Muscle of leg (tissue), 11 donors: ENCODE data around the gene AKAP3. TPM values are rescaled to one million over a fixed set of nuclear protein-coding genes. Genes with fewer than 3 reads are reported as not detected.

ENCODE experiments used
- DNase-seq: peaks from one replicate; pipeline ENCODE4 v3.0.0; 2013
- H3K27ac ChIP-seq: one replicate; pipeline ENCODE4 v1.5.1; 2013; ENCODE audit warnings: mild to moderate bottlenecking, low read length, control low read depth
- H3K27me3 ChIP-seq: one replicate; pipeline ENCODE4 v1.6.1; 2013; ENCODE audit warnings: low read length; ENCODE audit not compliant: control insufficient read depth, insufficient read depth
- H3K36me3 ChIP-seq: one replicate; pipeline ENCODE4 v1.6.1; 2013; ENCODE audit warnings: low read length; ENCODE audit not compliant: control insufficient read depth, insufficient read depth
- H3K4me1 ChIP-seq: one replicate; pipeline ENCODE4 v1.6.1; 2013; ENCODE audit warnings: low read length; ENCODE audit not compliant: control insufficient read depth, insufficient read depth
- H3K4me3 ChIP-seq: one replicate; pipeline ENCODE4 v1.5.1; 2013; ENCODE audit warnings: low read length, control low read depth
- H3K9me3 ChIP-seq: replicated peaks from 2 replicates; pipeline ENCODE4 v1.6.1; 2013; ENCODE audit warnings: low read depth, low read length; ENCODE audit not compliant: control insufficient read depth
- WGBS: methylation state at CpG from one replicate; pipeline ENCODE4 v1.1.5; 2013; ENCODE audit warnings: missing lambda C conversion rate; ENCODE audit not compliant: insufficient coverage; 5-methylcytosine and 5-hydroxymethylcytosine counted together
- polyA plus RNA-seq, 8 donors: library from polyadenylated mRNA; unstranded; fragments of 120-200 nt; gene quantifications; one replicate each; pipeline versions ENCODE4 v1.2.1 to v1.2.3, GENCODE V29; 2013; ENCODE audit warnings: inconsistent platforms in 1 of 8, low replicate concordance in 1 of 8; ENCODE audit not compliant: insufficient read length in 8 of 8, insufficient read depth in 1 of 8
- total RNA-seq: library from RNA; stranded (reverse); fragments of 120-200 nt; gene quantifications from one replicate; pipeline ENCODE4 v1.2.4, GENCODE V29; 2013

The AKAP3 gene
- total and polyA plus RNA-seq, 9 donors, result 0.35 to 1.1 (median 0.76) TPM

DNA sequence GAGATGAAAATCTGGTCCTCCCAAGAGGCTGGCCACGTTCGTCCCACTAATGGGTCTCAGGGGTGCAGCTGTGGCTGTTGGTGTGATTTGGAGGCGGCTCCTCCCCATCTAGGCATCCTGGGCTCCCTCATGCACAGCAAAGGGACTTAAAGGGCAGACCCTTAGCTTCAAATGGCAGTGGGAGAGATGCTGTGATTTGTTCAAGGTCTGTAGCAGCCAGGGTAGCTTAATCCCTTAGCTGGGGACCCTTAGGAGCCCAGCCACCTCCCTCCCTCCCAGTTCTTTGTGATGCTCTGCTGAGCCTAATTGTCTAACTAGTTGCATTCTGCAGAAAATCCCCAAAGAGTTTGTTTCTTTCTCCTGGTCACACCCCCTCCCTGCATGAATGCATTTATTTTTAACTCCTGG, 68.6 kb downstream of the AKAP3 start:
- peaks cover 2% of the 10 kb centered on the region for H3K27me3 ChIP-seq
- no peaks in the 10 kb centered on the region for H3K9me3 ChIP-seq
- peaks cover 4% of the 10 kb centered on the region for H3K4me1 ChIP-seq
- DNase-seq, result no peak
- no peak overlapping the region for H3K4me3 ChIP-seq
- 58% methylated on average over 2 of the region's 3 CpGs for WGBS
- H3K36me3 ChIP-seq, result no peaks in the 10 kb centered on the region
- H3K27ac ChIP-seq, result no peak overlapping the region

DNA sequence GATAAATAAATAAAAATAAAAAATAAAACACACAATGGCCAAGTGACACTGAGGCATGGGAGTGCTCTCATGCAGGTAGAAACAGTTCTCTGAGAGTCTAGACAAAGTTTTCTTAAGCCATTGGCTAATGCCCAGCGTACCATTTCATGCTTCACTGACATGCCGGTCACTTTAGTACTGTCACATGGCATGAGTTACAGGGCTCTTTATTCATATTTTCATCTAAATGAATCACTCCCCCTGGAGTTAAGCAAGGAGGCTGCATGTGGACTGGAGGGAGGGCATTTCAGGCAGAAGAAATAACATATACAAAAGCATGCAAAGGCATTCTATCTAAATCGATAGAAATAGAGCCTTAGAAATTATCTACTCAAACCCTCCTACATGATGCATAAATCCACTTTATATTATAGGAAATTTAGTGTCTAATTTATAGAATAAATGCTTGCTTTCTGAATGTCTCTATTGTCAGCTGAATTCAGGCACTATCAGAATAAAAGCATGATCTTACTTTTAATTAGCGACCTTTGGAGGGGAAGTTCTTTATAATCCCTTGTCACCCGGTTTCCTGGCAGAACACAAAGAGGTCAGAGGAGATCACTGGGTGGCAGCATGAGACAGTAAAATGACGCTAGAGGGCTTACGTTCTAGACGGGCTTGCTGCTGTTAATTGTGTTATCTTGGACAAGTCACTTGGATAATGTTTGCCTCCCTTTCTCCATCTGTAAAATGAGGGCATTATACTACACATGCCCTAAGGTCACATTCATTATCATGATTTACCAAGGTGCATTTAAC, 69.3 kb downstream of the AKAP3 start:
- Histone ChIP-seq H3K9me3 (no peaks in the 10 kb centered on the region), H3K27ac (no peak overlapping the region), H3K36me3 (no peaks in the 10 kb centered on the region), H3K4me3 (no peak overlapping the region), H3K27me3 (peaks cover 2% of the 10 kb centered on the region), H3K4me1 (peaks cover 4% of the 10 kb centered on the region)
- peak; percentile 47 for DNase-seq
- WGBS, result 80% methylated on average over 1 of the region's 8 CpGs

DNA sequence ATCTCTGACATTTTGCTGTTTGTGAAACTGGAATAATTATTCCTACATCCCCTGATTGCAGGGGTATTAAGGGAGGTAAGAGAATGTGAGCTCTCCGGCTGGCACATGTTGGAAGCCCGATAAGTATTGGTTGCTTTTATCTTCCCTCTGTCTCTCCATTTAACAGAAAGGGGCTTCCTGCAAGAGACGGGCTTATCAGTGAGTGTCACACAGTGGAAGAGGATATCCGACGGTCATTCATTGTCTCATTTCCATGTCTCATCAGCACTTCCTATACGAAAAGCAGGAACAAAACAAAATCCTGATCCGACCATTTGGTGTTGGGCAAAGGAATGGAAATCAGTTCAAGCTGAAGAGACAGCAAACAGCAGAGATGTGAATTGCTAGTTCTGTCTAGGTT, 76.2 kb downstream of the AKAP3 start:
- Histone ChIP-seq H3K27ac (no peak overlapping the region), H3K4me3 (no peak overlapping the region), H3K9me3 (no peaks in the 10 kb centered on the region), H3K36me3 (no peaks in the 10 kb centered on the region), H3K4me1 (no peaks in the 10 kb centered on the region), H3K27me3 (no peaks in the 10 kb centered on the region)
- peak; percentile 19 for DNase-seq
- 100% methylated on average over 3 of the region's 7 CpGs for WGBS

DNA sequence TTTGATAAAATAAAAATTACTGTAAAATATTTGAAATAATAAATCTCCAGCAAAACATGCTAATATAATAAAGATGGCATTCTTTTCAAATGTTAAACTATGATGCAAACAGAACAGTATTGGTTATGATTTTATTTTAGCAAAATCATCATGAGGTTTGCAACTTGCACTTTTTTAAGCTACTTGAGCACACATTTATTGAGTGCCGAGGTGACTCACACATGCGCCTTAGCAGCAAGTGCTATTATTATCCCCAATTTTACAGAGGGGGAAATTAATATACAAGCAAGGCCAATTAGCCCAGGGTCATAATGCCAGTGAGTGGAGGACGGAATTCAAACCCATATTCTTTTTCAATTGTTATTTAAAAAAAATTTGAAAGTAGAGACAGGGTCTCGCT, 79.6 kb downstream of the AKAP3 start:
- no peaks in the 10 kb centered on the region for H3K4me1 ChIP-seq
- no peak overlapping the region for H3K27ac ChIP-seq
- no peaks in the 10 kb centered on the region for H3K9me3 ChIP-seq
- no peaks in the 10 kb centered on the region for H3K27me3 ChIP-seq
- H3K36me3 ChIP-seq, result no peaks in the 10 kb centered on the region
- no peak for DNase-seq
- no CpG with 5 or more reads among the region's 4 CpGs for WGBS
- H3K4me3 ChIP-seq, result no peak overlapping the region

DNA sequence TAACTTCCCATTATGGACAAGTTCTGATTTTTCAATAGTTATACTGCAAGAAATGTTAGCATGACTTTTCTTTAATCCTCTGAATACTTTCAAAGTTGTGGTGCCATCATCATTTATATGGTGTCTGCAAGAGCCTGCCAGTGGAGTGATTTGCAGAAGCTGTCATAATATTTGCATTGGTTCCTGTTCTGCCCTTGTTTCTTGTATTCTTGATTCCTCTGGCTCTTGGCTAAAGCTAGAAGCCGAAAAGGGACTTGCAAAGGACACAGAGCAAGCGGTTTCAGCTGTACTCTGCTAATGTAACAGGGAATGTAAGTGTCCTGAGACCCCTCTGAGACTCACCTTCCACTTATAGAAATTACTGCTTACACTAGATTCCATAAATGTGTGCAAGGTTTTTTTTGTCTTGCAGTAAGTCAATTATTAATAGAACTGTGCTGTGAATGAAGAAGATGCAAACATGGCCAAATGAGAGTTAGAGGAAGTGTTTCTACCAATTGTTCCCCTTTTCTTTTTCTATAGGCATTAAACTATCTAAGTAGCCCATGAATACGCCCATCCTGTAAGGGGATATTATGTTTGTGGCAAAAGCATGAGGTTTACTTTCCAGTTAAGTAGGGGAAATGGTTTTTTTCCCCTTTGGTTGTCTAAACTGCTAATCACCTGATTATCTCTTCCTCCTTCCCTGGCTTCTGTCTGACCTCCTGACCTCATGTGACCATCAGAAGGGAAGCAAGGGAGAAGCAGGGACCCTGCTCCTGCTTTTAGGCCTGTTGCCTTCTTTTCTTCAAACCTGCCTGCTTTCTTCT, 81.6 kb downstream of the AKAP3 start:
- H3K4me1 ChIP-seq, result peaks cover 1% of the 10 kb centered on the region
- peak; percentile 75 for DNase-seq
- H3K27me3 ChIP-seq, result no peaks in the 10 kb centered on the region
- H3K4me3 ChIP-seq, result no peak overlapping the region
- no peaks in the 10 kb centered on the region for H3K36me3 ChIP-seq
- H3K9me3 ChIP-seq, result no peaks in the 10 kb centered on the region
- WGBS, result 60% methylated on average over 1 of the region's 3 CpGs
- H3K27ac ChIP-seq, result peak overlapping the region; percentile 38

DNA sequence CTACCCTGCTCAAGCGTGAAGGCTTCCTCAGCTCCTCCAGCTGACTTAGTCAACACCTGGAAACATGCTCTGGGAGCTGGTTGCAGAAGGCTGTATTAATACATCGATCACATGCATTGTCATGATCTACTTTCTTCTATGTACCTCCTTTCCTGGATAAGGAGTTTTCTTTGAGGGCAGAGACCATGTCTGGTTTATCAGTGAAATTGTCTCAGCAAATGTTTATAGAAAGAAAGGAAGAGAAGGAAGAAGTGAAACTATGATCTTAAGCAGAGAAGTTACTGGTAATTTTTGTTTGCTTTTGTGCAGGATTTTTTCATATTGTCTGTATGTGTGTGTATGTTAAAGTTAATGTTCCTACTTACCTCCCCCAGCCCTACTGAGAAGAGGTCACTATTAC, 82.4 kb downstream of the AKAP3 start:
- Histone ChIP-seq H3K4me1 (peaks cover 8% of the 10 kb centered on the region), H3K4me3 (no peak overlapping the region), H3K9me3 (no peaks in the 10 kb centered on the region), H3K27me3 (no peaks in the 10 kb centered on the region), H3K36me3 (no peaks in the 10 kb centered on the region), H3K27ac (no peak overlapping the region)
- WGBS, result no CpG with 5 or more reads among the region's 2 CpGs
- DNase-seq, result no peak

Other genes starting within 250 kb of the AKAP3 start
- 24.7 TPM for gene FGF6, start 203.2 kb downstream of the AKAP3 start, total RNA-seq
- gene FGF6, start 203.2 kb downstream of the AKAP3 start, polyA plus RNA-seq, result 10 to 100 TPM; 18.3 to 54.4 (median 30.2) TPM
- gene RAD51AP1, start 110.2 kb downstream of the AKAP3 start, total RNA-seq, result 10.7 TPM
- 10 to 100 TPM in 7 of 8 donors, 1 to 10 TPM in 1; 9.3 to 19.3 (median 12.0) TPM for gene RAD51AP1, start 110.2 kb downstream of the AKAP3 start, polyA plus RNA-seq
- gene DYRK4, start 86.8 kb downstream of the AKAP3 start, total RNA-seq, result 30.4 TPM
- gene DYRK4, start 86.8 kb downstream of the AKAP3 start, polyA plus RNA-seq, result 10 to 100 TPM; 13.5 to 22.8 (median 16.1) TPM
- 112 TPM for gene NDUFA9, start 63 bp upstream of the AKAP3 start, total RNA-seq
- gene NDUFA9, start 63 bp upstream of the AKAP3 start, polyA plus RNA-seq, result 10 to 100 TPM; 75.2 to 87.6 (median 78.5) TPM
- 5.5 TPM for gene GALNT8, start 71.3 kb upstream of the AKAP3 start, total RNA-seq
- 1 to 10 TPM; 4.8 to 9.6 (median 7.0) TPM for gene GALNT8, start 71.3 kb upstream of the AKAP3 start, polyA plus RNA-seq